ENCODE measurements around the gene TUBGCP6.

- TF ChIP-seq CTCF (IDR thresholded peaks at IDR 0.05) (no peak), POLR2A (IDR thresholded peaks at IDR 0.05) (no peak)
Observed at GRCh38 chr22:50285568-50286229, 40.9 kb upstream of the TUBGCP6 start.
